Measurements from ENCODE around the gene FGF5.

- TF ChIP-seq YY1 (IDR thresholded peaks at IDR 0.05; ENCODE audit: insufficient read depth, insufficient read length) = no peak
- no peak for TF ChIP-seq ZNF274 (IDR thresholded peaks at IDR 0.05; ENCODE audit: low read depth, low read length)
- no peak for TF ChIP-seq SUZ12 (IDR thresholded peaks at IDR 0.05; ENCODE audit: extremely low read depth, insufficient read depth, insufficient read length)
Measured at GRCh38 chr4:80309294-80310004, 43.0 kb downstream of the FGF5 start.

All from NT2/D1 (cell line).